Lower lobe of right lung (tissue), 2 donors: ENCODE measurements around the gene RBX1. TPM values are rescaled to one million over a fixed set of nuclear protein-coding genes. Genes with fewer than 3 reads are reported as not detected.
A peak's percentile ranks its signal among the peaks of the same experiment; 100 is the strongest.

Source experiments
- ATAC-seq, 2 donors: fragments of 200-7000 bp; cut with Tn5 transposase; one replicate each; pipeline ENCODE4 v1.9.1; 2020 to 2022; ENCODE audit warnings: mild to moderate bottlenecking in 2 of 2, moderate library complexity in 2 of 2
- DNase-seq: peaks from one replicate; pipeline ENCODE4 v3.0.0-alpha.2; 2020
- H3K27ac ChIP-seq: fragments of 200-600 bp; one replicate; pipeline ENCODE4 v1.8.0; 2022
- H3K27me3 ChIP-seq: fragments of 200-600 bp; one replicate; pipeline ENCODE4 v1.8.0; 2022; ENCODE audit warnings: low read depth
- H3K36me3 ChIP-seq: fragments of 200-600 bp; one replicate; pipeline ENCODE4 v1.8.0; 2022; ENCODE audit warnings: mild to moderate bottlenecking
- H3K4me1 ChIP-seq: fragments of 200-600 bp; one replicate; pipeline ENCODE4 v1.8.0; 2022
- H3K4me3 ChIP-seq: fragments of 200-600 bp; one replicate; pipeline ENCODE4 v1.8.0; 2022; ENCODE audit warnings: mild to moderate bottlenecking
- H3K9me3 ChIP-seq: fragments of 200-600 bp; one replicate; pipeline ENCODE4 v1.8.0; 2022
- intact Hi-C: fragments of 100-400 bp; cut with DNase I; formaldehyde crosslinking; loops from one replicate; pipeline ENCODE4 v1.11.0; 2022
- total RNA-seq: library from RNA; stranded (reverse); fragmentation: NEBNext Ultra II Directional; extraction: Animal tissue kit (Norgen Biotek cat#: 25700); gene quantifications from one replicate; pipeline ENCODE4 v1.2.1, GENCODE V29; 2021
- TF ChIP-seq, protein P1 (sequence below): fragments of 200-600 bp; IDR thresholded peaks from one replicate; pipeline ENCODE4 v1.8.0; 2022; ENCODE audit warnings: antibody characterized with exemption, mild to moderate bottlenecking
- donor health status: DM: no; HTN: yes; CAD: no; lungs with severe emphysema.

RBX1 gene
- total RNA-seq, 1 donor from 2014 or later, result 46.7 TPM

GRCh38 chr22:40979871-40980270, 28.7 kb downstream of the RBX1 start:
- TF ChIP-seq, protein P1, sequence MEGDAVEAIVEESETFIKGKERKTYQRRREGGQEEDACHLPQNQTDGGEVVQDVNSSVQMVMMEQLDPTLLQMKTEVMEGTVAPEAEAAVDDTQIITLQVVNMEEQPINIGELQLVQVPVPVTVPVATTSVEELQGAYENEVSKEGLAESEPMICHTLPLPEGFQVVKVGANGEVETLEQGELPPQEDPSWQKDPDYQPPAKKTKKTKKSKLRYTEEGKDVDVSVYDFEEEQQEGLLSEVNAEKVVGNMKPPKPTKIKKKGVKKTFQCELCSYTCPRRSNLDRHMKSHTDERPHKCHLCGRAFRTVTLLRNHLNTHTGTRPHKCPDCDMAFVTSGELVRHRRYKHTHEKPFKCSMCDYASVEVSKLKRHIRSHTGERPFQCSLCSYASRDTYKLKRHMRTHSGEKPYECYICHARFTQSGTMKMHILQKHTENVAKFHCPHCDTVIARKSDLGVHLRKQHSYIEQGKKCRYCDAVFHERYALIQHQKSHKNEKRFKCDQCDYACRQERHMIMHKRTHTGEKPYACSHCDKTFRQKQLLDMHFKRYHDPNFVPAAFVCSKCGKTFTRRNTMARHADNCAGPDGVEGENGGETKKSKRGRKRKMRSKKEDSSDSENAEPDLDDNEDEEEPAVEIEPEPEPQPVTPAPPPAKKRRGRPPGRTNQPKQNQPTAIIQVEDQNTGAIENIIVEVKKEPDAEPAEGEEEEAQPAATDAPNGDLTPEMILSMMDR, result no peak
- Histone ChIP-seq H3K4me1 (no peaks in the 10 kb centered on the region), H3K27me3 (no peaks in the 10 kb centered on the region), H3K9me3 (no peaks in the 10 kb centered on the region), H3K4me3 (no peak overlapping the region), H3K27ac (no peak overlapping the region), H3K36me3 (no peaks in the 10 kb centered on the region)
- ATAC-seq, result no peak
- no peak for DNase-seq
- intact Hi-C loops, result no loop called here

GRCh38 chr22:40982482-40983385, 31.6 kb downstream of the RBX1 start:
- Histone ChIP-seq H3K36me3 (no peaks in the 10 kb centered on the region), H3K9me3 (no peaks in the 10 kb centered on the region), H3K4me1 (no peaks in the 10 kb centered on the region), H3K27ac (no peak overlapping the region), H3K4me3 (no peak overlapping the region), H3K27me3 (no peaks in the 10 kb centered on the region)
- DNase-seq (no peak), ATAC-seq (peak in 1 of 2 donors; percentile 11)
- TF ChIP-seq, protein P1, result no peak
- intact Hi-C loops, result no loop called here

- Histone ChIP-seq H3K9me3 (no peaks in the 10 kb centered on the region), H3K27ac (no peak overlapping the region), H3K4me3 (no peak overlapping the region), H3K36me3 (no peaks in the 10 kb centered on the region), H3K27me3 (peaks cover 9% of the 10 kb centered on the region), H3K4me1 (no peaks in the 10 kb centered on the region)
- TF ChIP-seq, protein P1, result no peak
- ATAC-seq (no peak), DNase-seq (no peak)
- intact Hi-C loops, result no loop called here
Observed at GRCh38 chr22:40991298-40991697, 40.1 kb downstream of the RBX1 start.

DNA sequence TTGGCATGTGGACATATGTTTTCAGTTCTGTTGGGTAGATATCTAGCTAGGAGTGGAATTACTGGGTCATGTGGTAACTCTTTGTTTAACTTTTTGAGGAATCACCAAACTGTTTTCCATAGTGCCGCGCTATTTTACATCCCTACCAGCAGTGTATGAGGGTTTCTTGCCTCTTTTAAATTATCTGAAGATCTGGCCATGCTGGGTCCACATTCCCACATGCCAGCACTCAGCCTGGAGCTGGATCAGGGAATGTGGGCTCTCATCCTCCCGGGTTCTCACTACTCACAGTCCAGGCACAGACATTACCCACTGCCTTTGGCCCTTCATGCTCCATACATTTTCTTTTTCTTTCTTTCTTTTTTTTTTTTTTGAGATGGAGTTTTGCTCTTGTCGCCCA, 44.6 kb downstream of the RBX1 start:
- Histone ChIP-seq H3K9me3 (no peaks in the 10 kb centered on the region), H3K36me3 (no peaks in the 10 kb centered on the region), H3K4me1 (no peaks in the 10 kb centered on the region), H3K4me3 (no peak overlapping the region), H3K27me3 (peaks cover 7% of the 10 kb centered on the region), H3K27ac (no peak overlapping the region)
- DNase-seq (no peak), ATAC-seq (no peak)
- TF ChIP-seq, protein P1, result no peak
- intact Hi-C loops, result no loop called here

DNA sequence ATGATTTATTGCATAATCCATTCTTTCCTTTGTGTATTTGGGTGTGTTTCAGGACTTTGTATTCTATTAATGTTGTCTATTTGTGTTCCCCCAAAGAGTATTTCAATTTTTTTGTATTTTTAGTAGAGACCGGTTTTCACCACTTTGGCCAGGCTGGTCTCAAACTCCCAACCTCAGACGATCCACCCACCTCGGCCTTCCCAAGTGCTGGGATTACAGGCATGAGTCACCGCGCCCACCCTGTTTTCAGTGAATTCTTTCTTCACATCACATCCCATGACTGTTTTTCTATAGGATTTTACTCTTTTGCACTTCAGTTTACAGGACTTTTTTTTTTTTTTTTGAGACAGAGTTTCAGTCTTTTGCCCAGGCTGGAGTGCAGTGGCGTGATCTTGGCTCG, 46.3 kb downstream of the RBX1 start:
- Histone ChIP-seq H3K9me3 (no peaks in the 10 kb centered on the region), H3K36me3 (no peaks in the 10 kb centered on the region), H3K27me3 (no peaks in the 10 kb centered on the region), H3K4me1 (no peaks in the 10 kb centered on the region), H3K27ac (no peak overlapping the region), H3K4me3 (no peak overlapping the region)
- TF ChIP-seq, protein P1, result no peak
- ATAC-seq (no peak), DNase-seq (no peak)
- intact Hi-C loops, result no loop called here
